IMR-90 (cell line): ENCODE data around the gene ARHGEF33.

Experiments
- POLR2A ChIP-seq: IDR thresholded peaks from 2 replicates; pipeline ENCODE4 v1.6.1; 2012; ENCODE audit warnings: mild to moderate bottlenecking, low read depth, low read length
- RFX5 ChIP-seq: IDR thresholded peaks from 2 replicates; pipeline ENCODE4 v1.8.0; 2012; ENCODE audit warnings: low read depth, mild to moderate bottlenecking, low read length, moderate library complexity

- TF ChIP-seq POLR2A (no peak), RFX5 (no peak)
Measured at GRCh38 chr2:38948995-38949394, 59.3 kb downstream of the ARHGEF33 start.
